ENCODE measurements around the gene NFIC.
"Not testable (repeated sequence)": the region's sequence is repeated elsewhere in the genome, so short reads cannot be mapped to it uniquely, and the experiment has no call there.

The NFIC gene

GRCh38 chr19:3365836-3366752, at the start of gene NFIC:
NFIC (plus strand) TSS chr19:3366583; CDS start chr19:3366637, 54 bp downstream.
- DNase-seq, result no peak

GRCh38 chr19:3316659-3317207, 49.6 kb upstream of the NFIC start:
- no peak for DNase-seq

- DNase-seq, result no peak
Observed at GRCh38 chr19:3319643-3320353, 46.6 kb upstream of the NFIC start.

- no peak for DNase-seq
Observed at GRCh38 chr19:3320354-3320670, 46.1 kb upstream of the NFIC start.

GRCh38 chr19:3320853-3321252, 45.5 kb upstream of the NFIC start:
- DNase-seq, result no peak

- DNase-seq, result no peak
Observed at GRCh38 chr19:3321696-3322095, 44.7 kb upstream of the NFIC start.

- DNase-seq, result no peak
Observed at GRCh38 chr19:3322199-3322978, 44.0 kb upstream of the NFIC start.

- no peak for DNase-seq
Observed at GRCh38 chr19:3323026-3323425, 43.4 kb upstream of the NFIC start.

- no peak for DNase-seq
Observed at GRCh38 chr19:3323658-3324057, 42.7 kb upstream of the NFIC start.

- DNase-seq, result no peak
Observed at GRCh38 chr19:3324405-3324856, 42.0 kb upstream of the NFIC start.

GRCh38 chr19:3325451-3325850, 40.9 kb upstream of the NFIC start:
- no peak for DNase-seq

- no peak for DNase-seq
Observed at GRCh38 chr19:3328743-3329142, 37.6 kb upstream of the NFIC start.

- DNase-seq, result no peak
Observed at GRCh38 chr19:3330047-3330446, 36.3 kb upstream of the NFIC start.

GRCh38 chr19:3332232-3332631, 34.2 kb upstream of the NFIC start:
- DNase-seq, result not testable (repeated sequence)

GRCh38 chr19:3333020-3333583, 33.3 kb upstream of the NFIC start:
- no peak for DNase-seq

GRCh38 chr19:3333662-3334061, 32.7 kb upstream of the NFIC start:
- no peak for DNase-seq

GRCh38 chr19:3334749-3335430, 31.5 kb upstream of the NFIC start:
- DNase-seq, result not testable (repeated sequence)

GRCh38 chr19:3335431-3336350, 30.7 kb upstream of the NFIC start:
- no peak for DNase-seq

- no peak for DNase-seq
Observed at GRCh38 chr19:3336351-3336679, 30.1 kb upstream of the NFIC start.

- no peak for DNase-seq
Observed at GRCh38 chr19:3336680-3337523, 29.5 kb upstream of the NFIC start.

All from NCI-H1417 treated with DMSO at 0.1 percent for 48 hours (cell line).